GM18526 (cell line): ENCODE data around the gene RBM20.

Experiments
- POLR2A ChIP-seq: IDR thresholded peaks from 3 replicates; pipeline ENCODE4 v1.6.1; 2011; ENCODE audit not compliant: insufficient read length; ENCODE audit errors: extremely low read depth

Gene RBM20

GRCh38 chr10:110857265-110858171 is 213.4 kb downstream of the RBM20 start:
- no peak for TF ChIP-seq POLR2A

- no peak for TF ChIP-seq POLR2A
Observed at GRCh38 chr10:110858297-110858934, 214.3 kb downstream of the RBM20 start.

DNA sequence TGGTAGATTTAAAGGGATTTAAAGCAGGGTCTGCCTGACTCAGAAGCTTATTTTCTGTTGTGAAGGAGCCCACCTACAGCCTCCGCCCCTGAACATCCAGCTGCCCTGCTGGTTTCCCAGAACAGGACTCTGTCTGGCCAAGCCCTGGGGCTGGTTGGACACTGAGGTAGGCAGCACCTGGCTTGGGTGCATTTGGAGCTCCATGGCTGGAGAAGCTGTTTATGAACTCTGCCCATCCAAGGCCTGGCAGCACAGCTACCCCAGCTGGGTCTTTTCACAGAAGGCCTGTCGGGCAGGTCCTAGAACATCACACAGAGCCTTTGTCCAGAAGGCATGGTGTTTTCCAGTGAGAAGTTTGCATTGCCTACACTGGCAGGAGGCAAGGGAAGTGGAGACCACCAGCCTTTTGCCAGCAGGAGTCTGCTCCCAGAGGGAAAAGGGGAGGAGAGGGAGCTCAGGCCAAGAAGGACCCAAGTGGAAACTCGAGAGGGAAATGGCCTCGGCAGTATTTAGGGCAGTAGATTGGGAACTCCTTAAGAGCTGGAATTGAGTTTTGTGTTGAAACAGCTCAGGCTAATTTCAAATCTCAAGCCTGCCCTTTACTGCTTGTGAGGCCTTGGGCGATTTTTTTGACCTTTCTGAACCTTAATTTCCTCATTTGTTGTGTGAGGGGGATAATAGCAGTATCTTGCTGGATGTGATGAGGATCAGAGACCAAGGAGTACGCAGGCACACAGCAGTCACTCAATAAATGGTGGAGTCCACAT is 215.3 kb downstream of the RBM20 start:
- TF ChIP-seq POLR2A, result no peak

GRCh38 chr10:110859973-110860376 is 215.8 kb downstream of the RBM20 start:
- no peak for TF ChIP-seq POLR2A

- no peak for TF ChIP-seq POLR2A
Observed at GRCh38 chr10:110860576-110861241, 216.6 kb downstream of the RBM20 start.

- TF ChIP-seq POLR2A, result no peak
Observed at GRCh38 chr10:110861476-110861875, 217.3 kb downstream of the RBM20 start.

- TF ChIP-seq POLR2A, result no peak
Observed at GRCh38 chr10:110861930-110862649, 218.0 kb downstream of the RBM20 start.

- TF ChIP-seq POLR2A, result no peak
Observed at GRCh38 chr10:110862961-110863360, 218.8 kb downstream of the RBM20 start.

DNA sequence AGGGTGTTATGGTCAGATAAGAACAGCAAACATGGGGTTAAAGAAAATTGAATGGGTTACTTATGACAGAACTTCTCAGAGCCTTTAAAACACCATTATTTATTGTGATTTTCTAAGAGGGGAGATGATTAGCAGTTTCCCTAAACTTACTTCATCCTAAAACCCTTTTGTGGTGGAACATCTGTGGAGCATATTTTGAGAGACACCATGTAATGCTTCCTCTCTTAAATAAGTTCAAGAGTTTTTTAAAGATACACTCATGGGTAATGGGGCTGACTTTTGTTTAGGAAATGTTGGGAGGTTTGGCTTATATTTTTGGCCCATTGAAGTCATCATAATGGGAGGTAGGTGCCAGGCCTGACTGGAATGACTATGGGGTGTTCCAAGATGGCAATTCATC is 219.2 kb downstream of the RBM20 start:
- TF ChIP-seq POLR2A, result no peak

DNA sequence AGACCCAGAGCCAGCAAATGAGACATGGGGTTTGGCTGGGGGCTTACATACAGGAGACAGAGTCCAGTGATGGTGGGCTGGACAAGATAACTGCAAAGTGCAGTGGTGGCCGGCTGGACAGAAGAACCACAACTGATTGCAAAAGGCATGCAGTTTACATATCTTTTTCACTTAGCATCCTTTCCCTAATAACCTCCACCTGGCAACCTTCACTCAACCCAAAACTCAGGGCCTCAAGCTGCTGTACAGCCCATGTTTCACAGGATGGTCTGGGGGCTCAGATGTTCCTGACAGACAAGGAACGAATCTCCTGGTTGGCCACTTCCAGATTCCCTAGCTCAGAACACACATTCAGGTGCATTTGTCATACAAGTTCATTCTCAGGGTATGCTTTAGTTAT is 219.8 kb downstream of the RBM20 start:
- TF ChIP-seq POLR2A, result no peak

GRCh38 chr10:110864662-110865140 is 220.6 kb downstream of the RBM20 start:
- no peak for TF ChIP-seq POLR2A

DNA sequence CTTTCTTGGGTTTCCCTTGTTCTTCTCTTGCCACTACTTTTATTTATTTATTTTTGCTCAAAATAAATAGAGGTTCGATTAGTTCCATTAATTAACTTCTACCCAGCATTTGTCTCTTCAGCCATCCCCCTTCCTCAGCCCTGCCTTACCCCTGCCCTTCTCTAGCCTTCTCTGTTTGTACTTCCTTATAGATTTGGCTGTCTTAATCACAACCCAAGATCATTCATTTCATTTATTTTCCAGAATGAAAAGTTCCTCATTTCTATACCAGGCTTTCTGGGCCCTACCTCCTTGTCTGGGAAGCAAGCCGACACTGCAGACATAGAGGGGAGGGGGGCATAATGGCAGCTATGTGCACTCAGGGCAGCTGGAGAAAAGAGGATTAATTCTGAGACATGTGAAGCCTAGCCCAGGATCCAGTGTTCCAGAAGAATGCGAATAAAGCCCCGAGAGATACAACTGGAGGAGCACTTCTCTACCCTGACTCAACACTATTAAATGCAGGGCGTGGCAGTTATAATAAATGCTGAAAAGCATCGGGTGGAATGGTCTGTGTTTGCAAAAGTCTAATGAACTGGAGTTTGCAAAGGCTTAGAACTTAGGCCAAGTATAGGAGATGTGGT is 221.2 kb downstream of the RBM20 start:
- no peak for TF ChIP-seq POLR2A

DNA sequence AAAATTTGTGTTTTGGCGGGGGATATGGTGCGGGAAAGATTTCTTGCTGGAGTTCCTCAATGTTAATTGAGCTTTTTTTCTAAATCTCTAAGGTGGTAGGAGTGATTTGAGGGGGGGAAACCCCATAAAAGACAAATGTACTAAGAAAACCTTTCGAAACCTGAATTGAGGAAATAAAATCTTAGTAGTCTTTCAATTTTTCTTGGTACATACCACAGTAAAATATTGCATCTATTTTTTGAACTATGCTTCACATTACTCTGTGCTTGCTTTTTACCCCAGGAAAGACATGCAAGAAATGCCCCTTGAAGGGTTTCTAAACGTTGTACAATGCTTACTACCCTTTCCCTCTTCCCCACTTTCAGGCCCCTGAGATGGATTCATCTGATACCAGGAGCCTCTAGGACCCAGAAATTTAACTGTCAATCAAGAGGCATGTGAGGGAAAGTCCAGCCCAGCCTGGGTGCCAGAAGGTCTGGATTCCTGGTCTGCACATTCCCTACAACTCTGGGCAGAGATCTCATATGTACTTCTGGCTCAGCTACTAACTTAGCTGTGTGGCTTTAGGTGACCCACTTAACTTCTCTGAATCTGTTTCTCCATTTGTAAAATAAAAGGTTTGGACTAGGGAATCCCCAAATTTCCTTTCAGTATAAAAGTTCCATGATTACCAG is 221.8 kb downstream of the RBM20 start:
- TF ChIP-seq POLR2A, result no peak

DNA sequence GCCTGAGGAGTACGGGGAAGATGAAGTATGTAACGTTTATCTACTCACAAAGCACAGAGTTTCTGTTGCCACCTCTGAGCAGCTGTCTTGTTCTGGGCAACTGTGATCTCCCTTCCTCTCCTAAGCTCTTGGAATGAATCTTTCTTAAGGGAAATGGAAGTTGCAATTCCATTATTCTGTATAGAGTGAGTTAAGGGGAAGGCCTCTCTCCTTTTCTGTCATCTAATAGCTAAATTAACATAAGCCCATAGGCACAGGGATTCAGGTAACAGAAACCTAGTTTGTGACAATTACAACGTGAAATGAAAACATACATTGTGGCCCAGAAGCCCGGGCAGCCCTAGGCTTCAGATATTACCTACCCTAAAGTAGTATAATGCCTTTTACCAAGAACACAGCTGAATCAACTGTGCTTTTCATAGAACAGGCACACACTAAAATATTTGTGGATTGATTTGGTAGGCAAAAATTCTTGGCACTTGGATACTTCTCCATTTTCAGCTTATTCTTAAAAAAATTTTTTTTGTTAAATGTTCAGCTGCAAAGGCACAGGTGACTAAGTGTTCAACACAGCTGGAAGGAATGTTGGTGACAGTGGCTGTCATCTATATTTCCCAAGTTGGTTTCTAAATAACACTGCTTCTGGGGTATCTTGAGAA is 223.8 kb downstream of the RBM20 start:
- TF ChIP-seq POLR2A, result no peak
